ENCODE data around the gene FNDC5. TPM values are rescaled to one million over a fixed set of nuclear protein-coding genes. Genes with fewer than 3 reads are reported as not detected.

FNDC5 gene
- total RNA-seq, 1 experiment from 2014 or later, result 4.5 TPM

- no peak for TF ChIP-seq CTCF (conservative IDR thresholded peaks at IDR 0.05)
- Histone ChIP-seq H2BK12ac (ENCODE audit: insufficient read length, low read depth, low read length) (no peak overlapping the region), H4K91ac (ENCODE audit: insufficient read length, low read depth, low read length) (no peak overlapping the region), H3K14ac (ENCODE audit: insufficient read depth, low read length) (no peak overlapping the region), H3K79me1 (ENCODE audit: insufficient read depth, low read depth, low read length, poor library complexity, severe bottlenecking) (no peaks in the 10 kb centered on the region), H3K79me2 (ENCODE audit: insufficient read depth, low read length) (no peaks in the 10 kb centered on the region), H2AK5ac (ENCODE audit: insufficient read length, low read length) (no peak overlapping the region), H2AFZ (ENCODE audit: low read length) (no peak overlapping the region), H3T11ph (ENCODE audit: low read length) (no peak overlapping the region), H3K9ac (ENCODE audit: extremely low read depth, insufficient read length, low read length) (no peak overlapping the region), H4K8ac (replicated peaks; ENCODE audit: insufficient read length, low read depth, low read length) (no peak overlapping the region), H3K18ac (ENCODE audit: insufficient read length, low read depth, low read length) (no peak overlapping the region), H3K23ac (ENCODE audit: insufficient read length, low read depth, low read length) (no peak overlapping the region), H4K20me1 (ENCODE audit: control insufficient read depth, insufficient read depth, insufficient read length) (no peaks in the 10 kb centered on the region), H3K4me2 (ENCODE audit: insufficient read depth, insufficient read length, low read length) (no peak overlapping the region), H3K56ac (ENCODE audit: insufficient read length, low read depth, low read length) (no peak overlapping the region), H3K27ac (ENCODE audit: insufficient read length, low read depth, low read length) (no peak overlapping the region), H4K5ac (ENCODE audit: insufficient read length, low read depth, low read length) (no peak overlapping the region), H3K4me1 (ENCODE audit: insufficient read depth, low read length) (no peaks in the 10 kb centered on the region), H3K4ac (ENCODE audit: low read depth, low read length) (no peak overlapping the region), H2BK5ac (ENCODE audit: insufficient read length, low read length) (no peak overlapping the region), H3K27me3 (ENCODE audit: insufficient read depth, low read length) (no peaks in the 10 kb centered on the region), H2BK120ac (ENCODE audit: low read depth, low read length, poor library complexity, severe bottlenecking) (no peak overlapping the region), H2BK20ac (ENCODE audit: low read depth, low read length, poor library complexity, severe bottlenecking) (no peak overlapping the region), H3K23me2 (ENCODE audit: insufficient read length, low read depth, low read length, poor library complexity, severe bottlenecking) (no peaks in the 10 kb centered on the region), H3K9me3 (ENCODE audit: control insufficient read depth, low read depth, low read length) (no peaks in the 10 kb centered on the region), H2BK15ac (ENCODE audit: low read depth, low read length) (no peak overlapping the region)
- no CpG with 5 or more reads among the region's 6 CpGs for WGBS (ENCODE audit: extremely low coverage, insufficient read length, low lambda C conversion rate)
- DNase-seq, result no peak
- Mint-ChIP-seq H3K27ac (peak overlapping the region in 1 of 3 experiments; percentile 4; a peak in 1 of 7 replicates), H3K4me1 (no peaks in the 10 kb centered on the region), H3K36me3 (ENCODE audit: insufficient read depth in 1 of 3, low read depth in 3 of 3) (peaks cover 17 to 81% (median 79%) of the 10 kb centered on the region in 3 experiments; a peak in 6 of 7 replicates), H3K4me3 (no peak overlapping the region), H3K27me3 (ENCODE audit: low read depth) (no peaks in the 10 kb centered on the region), H3K9me3 (no peaks in the 10 kb centered on the region)
These were observed 40.4 kb downstream of the FNDC5 start for GRCh38 chr1:32830092-32830852.
